Stomach (tissue), 9 donors: Measurements from ENCODE around the gene CENPX. TPM values are rescaled to one million over a fixed set of nuclear protein-coding genes. Genes with fewer than 3 reads are reported as not detected.

Experiments
- DNase-seq, 2 donors: peaks; one replicate each; pipeline versions ENCODE4 v3.0.0 to v3.0.0-alpha.2; 2013 to 2019
- H3K27ac ChIP-seq, 5 donors: fragments of 200-600 bp in 4 of 5; sonication (generic) in 4 of 5; one replicate each; pipeline ENCODE4 v1.5.1; 2013 to 2019; ENCODE audit warnings: mild to moderate bottlenecking in 1 of 5, moderate library complexity in 1 of 5
- H3K27me3 ChIP-seq, 3 donors: fragments of 200-600 bp; sonication (generic); one replicate each; pipeline ENCODE4 v1.5.1; 2017 to 2019; ENCODE audit warnings: mixed run types in 1 of 3
- H3K36me3 ChIP-seq, 4 donors: fragments of 200-600 bp; sonication (generic); 1 replicate in 3 of 4; 2 replicates in 1 of 4; pipeline ENCODE4 v1.5.1; 2016 to 2019
- H3K4me1 ChIP-seq, 4 donors: fragments of 200-600 bp; sonication (generic); one replicate each; pipeline ENCODE4 v1.5.1; 2016 to 2019
- H3K4me3 ChIP-seq, 4 donors: fragments of 200-600 bp; sonication (generic) in 3 of 4; one replicate each; pipeline ENCODE4 v1.5.1; 2016 to 2019; ENCODE audit warnings: mild to moderate bottlenecking in 1 of 4
- H3K9me3 ChIP-seq, 4 donors: fragments of 200-600 bp; sonication (generic); one replicate each; pipeline ENCODE4 v1.5.1; 2016 to 2019
- CTCF ChIP-seq, 7 experiments: fragments of 450-650 bp in 4 of 7; fragments of 200-600 bp in 3 of 7; sonication (generic) in 3 of 7; IDR thresholded peaks; one replicate each; pipeline ENCODE4 v1.5.1; 2016 to 2019; ENCODE audit warnings: antibody characterized with exemption in 7 of 7, control low read depth in 2 of 7, mild to moderate bottlenecking in 1 of 7
- EP300 ChIP-seq: sonication (generic); formaldehyde crosslinking; IDR thresholded peaks from one replicate; pipeline ENCODE4 v1.6.1; 2017; ENCODE audit warnings: antibody characterized with exemption
- POLR2A ChIP-seq, 4 donors: fragments of 450-650 bp; IDR thresholded peaks; one replicate each; pipeline ENCODE4 v1.6.1; 2016; ENCODE audit warnings: antibody characterized with exemption in 4 of 4, control low read depth in 2 of 4, mild to moderate bottlenecking in 1 of 4, moderate library complexity in 1 of 4
- POLR2AphosphoS5 ChIP-seq, 3 donors: sonication (generic); formaldehyde crosslinking; IDR thresholded peaks; one replicate each; pipeline ENCODE4 v1.6.1; 2016; ENCODE audit warnings: antibody characterized with exemption in 3 of 3
- WGBS, 5 donors: extraction: QIAGEN DNeasy Blood & Tissue Kit in 3 of 5; methylation state at CpG; one replicate each; pipeline versions ENCODE4 v1.1.5 to v1.1.7; 2013 to 2018; 5-methylcytosine and 5-hydroxymethylcytosine counted together
- intact Hi-C: fragments of 100-400 bp; cut with DNase I; formaldehyde crosslinking; loops from one replicate; pipeline ENCODE4 v1.15.1; 2023; ENCODE audit warnings: low total_unique reads
- polyA plus RNA-seq, 3 donors: library from polyadenylated mRNA; stranded (reverse); fragments of 200-250 nt; gene quantifications; one replicate each; pipeline ENCODE4 v1.2.3, GENCODE V29; 2013
- total RNA-seq, 5 donors: library from RNA; depleted of rRNA; stranded (reverse); fragments of >200 nt; gene quantifications; one replicate each; pipeline versions ENCODE4 v1.1.0 to v1.2.3, GENCODE V29; 2014 to 2016
- donor health status: healthy with polysubstance abuse.
- donor health status: Bipolar disorder and iron deficiency.
- donor health status: healthy.

Gene CENPX
- total and polyA plus RNA-seq, 8 donors = 22.0 to 231 (median 151) TPM

DNA sequence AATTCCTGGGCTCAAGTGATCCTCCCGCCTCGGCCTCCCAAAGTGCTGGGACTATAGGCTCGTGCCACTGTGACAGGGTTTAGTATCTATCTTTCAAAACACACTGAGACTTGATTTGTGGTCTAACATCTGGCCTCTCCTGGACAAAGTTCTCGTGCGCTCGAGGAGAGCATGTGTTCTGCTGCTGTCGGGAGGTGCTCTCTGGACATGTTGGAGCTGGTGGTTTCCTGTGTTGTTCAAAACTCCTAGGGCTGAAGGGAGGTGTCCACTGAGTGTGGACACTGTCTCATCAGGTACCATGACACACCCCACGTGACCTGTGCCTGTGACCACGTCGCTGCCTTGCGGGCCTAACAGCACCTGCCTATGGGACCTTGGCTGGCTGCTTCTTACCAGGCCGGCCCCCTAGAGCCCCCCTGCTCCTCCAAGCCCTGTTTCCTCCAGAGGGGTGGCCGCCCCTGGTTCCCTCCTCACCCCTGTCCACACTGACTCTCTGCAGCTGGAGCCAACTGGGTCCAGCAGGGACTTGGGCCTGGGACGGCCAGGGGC is 23.3 kb upstream of the CENPX start:
- Histone ChIP-seq H3K9me3 (no peaks in the 10 kb centered on the region), H3K27ac (no peak overlapping the region), H3K4me3 (no peak overlapping the region), H3K4me1 (peaks cover 10 to 25% (median 19%) of the 10 kb centered on the region in 4 donors), H3K36me3 (peaks cover 3 to 40% (median 35%) of the 10 kb centered on the region in 4 donors), H3K27me3 (no peaks in the 10 kb centered on the region)
- 71 to 80% (median 75%) methylated on average over 13 to 14 of the region's 14 CpGs for WGBS, 5 donors
- DNase-seq = no peak
- TF ChIP-seq CTCF (IDR thresholded peaks at IDR 0.05) (no peak), POLR2A (IDR thresholded peaks at IDR 0.05) (no peak), POLR2AphosphoS5 (IDR thresholded peaks at IDR 0.05) (no peak), EP300 (no peak)
- intact Hi-C loops = no loop called here

DNA sequence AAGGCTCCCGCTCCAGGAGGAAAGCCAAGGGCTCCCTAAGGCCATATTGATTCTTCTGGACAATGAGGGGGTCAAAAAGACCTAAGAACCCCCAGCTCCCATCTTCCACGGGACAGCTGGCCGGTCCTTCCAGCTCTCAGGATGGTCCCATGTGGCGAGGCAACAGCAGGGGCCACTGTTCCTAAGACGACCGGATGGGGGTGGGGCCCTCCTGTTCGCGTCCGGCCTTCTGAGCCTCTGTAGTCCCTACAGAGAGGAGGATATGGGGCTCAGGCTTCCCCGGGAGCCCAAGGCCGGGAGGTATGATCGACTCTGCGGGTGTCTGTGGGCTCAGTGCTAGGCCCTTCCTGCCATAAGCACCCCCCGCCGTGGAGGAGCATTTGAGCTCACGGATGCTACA is 20.8 kb upstream of the CENPX start:
- intact Hi-C loops = no loop called here
- WGBS, 5 donors = 69 to 87% (median 77%) methylated on average over 2 to 16 of the region's 16 CpGs
- Histone ChIP-seq H3K9me3 (no peaks in the 10 kb centered on the region), H3K4me3 (no peak overlapping the region), H3K27ac (no peak overlapping the region), H3K36me3 (peaks cover 2 to 22% (median 19%) of the 10 kb centered on the region in 4 donors), H3K27me3 (no peaks in the 10 kb centered on the region), H3K4me1 (peaks cover 0 to 11% (median 9%) of the 10 kb centered on the region in 4 donors)
- TF ChIP-seq CTCF (IDR thresholded peaks at IDR 0.05) (no peak), POLR2A (IDR thresholded peaks at IDR 0.05) (no peak), POLR2AphosphoS5 (IDR thresholded peaks at IDR 0.05) (no peak), EP300 (no peak)
- DNase-seq = no peak

DNA sequence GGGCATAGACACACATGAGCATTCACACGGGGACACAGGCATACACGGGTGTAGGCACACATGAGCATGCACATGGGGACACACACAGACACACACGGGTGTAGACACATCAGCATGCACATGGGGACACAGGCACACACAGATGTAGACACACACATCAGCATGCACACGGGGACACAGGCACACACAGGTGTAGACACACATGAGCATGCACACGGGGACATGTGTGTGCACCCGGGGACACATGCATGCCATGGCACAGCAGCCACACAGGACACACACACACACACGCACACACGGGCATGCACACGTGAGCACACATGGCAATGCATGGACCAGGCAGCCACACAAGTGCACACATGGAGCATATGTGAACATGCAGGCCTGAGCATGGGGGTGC is 20.0 kb upstream of the CENPX start:
- WGBS, 5 donors = 90 to 96% (median 92%) methylated on average over 5 to 9 of the region's 9 CpGs
- H3K36me3 ChIP-seq = peaks cover 0 to 13% (median 11%) of the 10 kb centered on the region in 4 donors
- H3K9me3 ChIP-seq = no peaks in the 10 kb centered on the region
- no peak for DNase-seq
- no peak overlapping the region for H3K4me3 ChIP-seq
- no peaks in the 10 kb centered on the region for H3K27me3 ChIP-seq
- intact Hi-C loops = no loop called here
- no peak overlapping the region for H3K27ac ChIP-seq
- no peak for TF ChIP-seq CTCF (IDR thresholded peaks at IDR 0.05)
- H3K4me1 ChIP-seq = peaks cover 0 to 19% (median 16%) of the 10 kb centered on the region in 4 donors

DNA sequence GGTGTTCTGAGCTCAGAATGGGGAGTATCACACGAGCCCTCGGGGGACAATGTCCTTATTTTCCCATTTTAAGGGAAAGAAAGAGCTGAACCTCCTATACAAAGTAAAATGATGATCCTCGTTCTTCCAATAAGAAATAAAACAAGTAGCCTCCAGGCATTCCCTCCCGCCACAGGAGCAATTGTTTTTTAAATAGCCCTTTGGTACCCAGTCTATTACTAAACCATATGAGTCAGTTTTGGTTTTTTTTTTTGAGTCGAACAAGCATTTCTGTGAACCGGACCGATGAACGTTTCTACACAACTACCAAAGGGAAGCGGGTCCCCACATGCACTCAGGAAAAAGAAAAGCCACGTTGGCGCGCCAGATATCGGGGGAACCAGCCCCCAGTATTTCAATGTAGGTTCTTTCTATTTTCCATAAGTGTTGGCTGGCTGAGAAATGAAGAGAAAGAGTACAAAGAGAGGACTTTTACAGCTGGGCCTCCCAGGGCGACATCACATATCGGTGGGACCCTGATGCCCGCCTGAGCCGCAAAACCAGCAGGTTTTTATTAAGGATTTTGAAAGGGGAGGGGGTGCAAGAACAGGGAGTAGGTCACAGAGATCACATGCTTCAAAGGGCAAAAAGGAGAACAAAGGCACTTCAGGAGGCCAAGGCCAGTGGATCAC is 18.6 kb upstream of the CENPX start:
- Histone ChIP-seq H3K9me3 (no peaks in the 10 kb centered on the region), H3K4me3 (no peak overlapping the region), H3K27me3 (no peaks in the 10 kb centered on the region), H3K27ac (no peak overlapping the region), H3K36me3 (no peaks in the 10 kb centered on the region), H3K4me1 (peaks cover 7 to 28% (median 26%) of the 10 kb centered on the region in 4 donors)
- TF ChIP-seq EP300 (no peak), POLR2A (IDR thresholded peaks at IDR 0.05) (no peak), CTCF (IDR thresholded peaks at IDR 0.05) (no peak), POLR2AphosphoS5 (IDR thresholded peaks at IDR 0.05) (no peak)
- DNase-seq = no peak
- intact Hi-C loops = no loop called here
- 85 to 90% (median 90%) methylated on average over 17 of the region's 17 CpGs for WGBS, 5 donors
